Measurements from ENCODE around the gene ATP6V0C. TPM values are rescaled to one million over a fixed set of nuclear protein-coding genes. Genes with fewer than 3 reads are reported as not detected.
"Not testable (repeated sequence)": the region's sequence is repeated elsewhere in the genome, so short reads cannot be mapped to it uniquely, and the experiment has no call there.

ATP6V0C gene
- polyA plus RNA-seq, 1 donor from 2014 or later: 100 TPM

GRCh38 chr16:2534335-2534734 is 20.6 kb downstream of the ATP6V0C start:
- not testable (repeated sequence) for H3F3A ChIP-seq (ENCODE audit: insufficient read depth, low read length, poor library complexity, severe bottlenecking); H3K27me3 ChIP-seq (ENCODE audit: insufficient read depth, low read depth, low read length); H3K79me2 ChIP-seq (replicated peaks; ENCODE audit: insufficient read depth, low read length); H2AFZ ChIP-seq (ENCODE audit: low read depth, low read length); H3K36me3 ChIP-seq (ENCODE audit: insufficient read depth, low read length); H3K4me3 ChIP-seq (ENCODE audit: low read length); H4K20me1 ChIP-seq (ENCODE audit: insufficient read depth); H3K4me2 ChIP-seq (ENCODE audit: low read length); H3K9me3 ChIP-seq (ENCODE audit: low read length); H3K27ac ChIP-seq (ENCODE audit: low read length); H3K9ac ChIP-seq (ENCODE audit: low read length); H3K9me2 ChIP-seq (ENCODE audit: insufficient read depth, low read length)

GRCh38 chr16:2535625-2536013 is 21.9 kb downstream of the ATP6V0C start:
- Histone ChIP-seq H3K9me3 (ENCODE audit: low read length) (no peaks in the 10 kb centered on the region), H3F3A (ENCODE audit: insufficient read depth, low read length, poor library complexity, severe bottlenecking) (no peaks in the 10 kb centered on the region), H3K4me3 (ENCODE audit: low read length) (no peak overlapping the region), H3K79me2 (replicated peaks; ENCODE audit: insufficient read depth, low read length) (peaks cover 12% of the 10 kb centered on the region), H3K27me3 (ENCODE audit: insufficient read depth, low read depth, low read length) (no peaks in the 10 kb centered on the region), H3K27ac (ENCODE audit: low read length) (no peak overlapping the region), H3K36me3 (ENCODE audit: insufficient read depth, low read length) (no peaks in the 10 kb centered on the region), H3K9me2 (ENCODE audit: insufficient read depth, low read length) (no peaks in the 10 kb centered on the region), H4K20me1 (ENCODE audit: insufficient read depth) (no peaks in the 10 kb centered on the region), H3K4me2 (ENCODE audit: low read length) (no peak overlapping the region), H3K9ac (ENCODE audit: low read length) (no peak overlapping the region), H2AFZ (ENCODE audit: low read depth, low read length) (no peak overlapping the region)
- TF ChIP-seq EP300 (conservative IDR thresholded peaks at IDR 0.05; ENCODE audit: poor library complexity, severe bottlenecking) (no peak), TAF1 (IDR thresholded peaks at IDR 0.05; ENCODE audit: low read depth) (no peak), POLR2AphosphoS5 (IDR thresholded peaks at IDR 0.05) (no peak), SMC3 (conservative IDR thresholded peaks at IDR 0.05; ENCODE audit: poor library complexity) (no peak), REST (IDR thresholded peaks at IDR 0.05; ENCODE audit: borderline replicate concordance) (no peak), MXI1 (conservative IDR thresholded peaks at IDR 0.05; ENCODE audit: poor library complexity, severe bottlenecking) (no peak), RAD21 (conservative IDR thresholded peaks at IDR 0.05) (no peak), EZH2 (IDR thresholded peaks at IDR 0.05; ENCODE audit: borderline replicate concordance, insufficient read depth, low read length, poor library complexity, severe bottlenecking) (no peak)
- TF ChIP-seq, protein P1, sequence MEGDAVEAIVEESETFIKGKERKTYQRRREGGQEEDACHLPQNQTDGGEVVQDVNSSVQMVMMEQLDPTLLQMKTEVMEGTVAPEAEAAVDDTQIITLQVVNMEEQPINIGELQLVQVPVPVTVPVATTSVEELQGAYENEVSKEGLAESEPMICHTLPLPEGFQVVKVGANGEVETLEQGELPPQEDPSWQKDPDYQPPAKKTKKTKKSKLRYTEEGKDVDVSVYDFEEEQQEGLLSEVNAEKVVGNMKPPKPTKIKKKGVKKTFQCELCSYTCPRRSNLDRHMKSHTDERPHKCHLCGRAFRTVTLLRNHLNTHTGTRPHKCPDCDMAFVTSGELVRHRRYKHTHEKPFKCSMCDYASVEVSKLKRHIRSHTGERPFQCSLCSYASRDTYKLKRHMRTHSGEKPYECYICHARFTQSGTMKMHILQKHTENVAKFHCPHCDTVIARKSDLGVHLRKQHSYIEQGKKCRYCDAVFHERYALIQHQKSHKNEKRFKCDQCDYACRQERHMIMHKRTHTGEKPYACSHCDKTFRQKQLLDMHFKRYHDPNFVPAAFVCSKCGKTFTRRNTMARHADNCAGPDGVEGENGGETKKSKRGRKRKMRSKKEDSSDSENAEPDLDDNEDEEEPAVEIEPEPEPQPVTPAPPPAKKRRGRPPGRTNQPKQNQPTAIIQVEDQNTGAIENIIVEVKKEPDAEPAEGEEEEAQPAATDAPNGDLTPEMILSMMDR (IDR thresholded peaks at IDR 0.05; ENCODE audit: poor library complexity, severe bottlenecking): no peak

Data from neural cell (in vitro differentiated cells).